HepG2 (cell line): ENCODE results near the gene RMI1. TPM values are rescaled to one million over a fixed set of nuclear protein-coding genes. Genes with fewer than 3 reads are reported as not detected.
A peak's percentile ranks its signal among the peaks of the same experiment; 100 is the strongest.

ENCODE experiments used
- CHCHD3 ChIP-seq: sonication (generic); formaldehyde crosslinking; IDR thresholded peaks from 2 replicates; pipeline ENCODE4 v1.8.0; 2022; ENCODE audit warnings: mild to moderate bottlenecking, missing genetic modification reagents, moderate library complexity
- EZH2 ChIP-seq: conservative IDR thresholded peaks from 2 replicates; pipeline ENCODE4 v1.6.1; 2012; ENCODE audit warnings: mild to moderate bottlenecking, low read depth, low read length, moderate library complexity
- GABPA ChIP-seq, 2 experiments: IDR thresholded peaks; 2 replicates each; pipeline ENCODE4 v1.6.1; 2011 to 2016; ENCODE audit warnings: low read depth in 2 of 2, low read length in 1 of 2, missing biosample characterization in 1 of 2, missing genetic modification characterization in 1 of 2
- MBD4 ChIP-seq: IDR thresholded peaks from 2 replicates; pipeline ENCODE4 v1.6.1; 2012; ENCODE audit warnings: low read length, inconsistent platforms, borderline replicate concordance
- MED1 ChIP-seq: sonication (generic); formaldehyde crosslinking; IDR thresholded peaks from 2 replicates; pipeline ENCODE4 v1.4.0; 2020; ENCODE audit warnings: missing genetic modification reagents
- PPARG ChIP-seq: conservative IDR thresholded peaks from 2 replicates; pipeline ENCODE4 v1.6.1; 2016; ENCODE audit warnings: missing biosample characterization, missing genetic modification reagents
- SMARCC2 ChIP-seq: fragments of 450-650 bp; IDR thresholded peaks from 2 replicates; pipeline ENCODE4 v1.6.1; 2017; ENCODE audit warnings: antibody characterized with exemption, mild to moderate bottlenecking
- SP5 ChIP-seq: IDR thresholded peaks from 2 replicates; pipeline ENCODE4 v1.6.1; 2016; ENCODE audit warnings: low read depth, borderline replicate concordance
- SSRP1 ChIP-seq: IDR thresholded peaks from 2 replicates; pipeline ENCODE4 v1.6.1; 2016; ENCODE audit warnings: control low read depth
- ZFP62 ChIP-seq: sonication (generic); formaldehyde crosslinking; IDR thresholded peaks from 2 replicates; pipeline ENCODE4 v1.4.0; 2020; ENCODE audit warnings: missing genetic modification reagents
- ZNF34 ChIP-seq: sonication (generic); formaldehyde crosslinking; IDR thresholded peaks from 2 replicates; pipeline ENCODE4 v1.4.0; 2020; ENCODE audit warnings: mild to moderate bottlenecking, missing genetic modification reagents, borderline replicate concordance
- ZNF496 ChIP-seq: sonication (generic); formaldehyde crosslinking; IDR thresholded peaks from 2 replicates; pipeline ENCODE4 v1.8.1; 2023; ENCODE audit warnings: mild to moderate bottlenecking, moderate library complexity, missing genetic modification reagents; ENCODE audit not compliant: insufficient replicate concordance
- ZNF546 ChIP-seq: sonication (generic); formaldehyde crosslinking; conservative IDR thresholded peaks from 2 replicates; pipeline ENCODE4 v1.8.1; 2023; ENCODE audit warnings: mild to moderate bottlenecking, missing genetic modification reagents
- ZNF558 ChIP-seq: sonication (generic); formaldehyde crosslinking; IDR thresholded peaks from 2 replicates; pipeline ENCODE4 v1.9.0; 2022; ENCODE audit warnings: mild to moderate bottlenecking, missing genetic modification reagents, borderline replicate concordance
- polyA plus RNA-seq, 8 experiments: library from polyadenylated mRNA; depleted of rRNA in 3 of 8; stranded (reverse) in 7 of 8; unstranded in 1 of 8; fragments of >200 nt; fragmentation: Illumina TruSeq in 4 of 8; extraction: Trizol in 4 of 8; gene quantifications; 2 replicates each; pipeline versions ENCODE4 v1.2.1 to v1.2.3, GENCODE V29; 2011 to 2016; ENCODE audit warnings: low read depth in 4 of 8, missing spikeins in 1 of 8, mixed read lengths in 1 of 8; ENCODE audit not compliant: insufficient read depth in 1 of 8
- total RNA-seq, 5 experiments: library from RNA; depleted of rRNA; stranded (reverse); fragments of >200 nt; fragmentation: Illumina TruSeq; extraction: Trizol; gene quantifications; 2 replicates each; pipeline ENCODE4 v1.2.3, GENCODE V29; 2016; ENCODE audit warnings: low read depth in 1 of 5
- TF ChIP-seq, protein P1 (sequence below): IDR thresholded peaks from 2 replicates; pipeline ENCODE4 v1.4.0; 2020; ENCODE audit warnings: mild to moderate bottlenecking, missing genetic modification reagents
- TF ChIP-seq, protein P2 (sequence below): fragments of 450-650 bp; IDR thresholded peaks from 2 replicates; pipeline ENCODE4 v1.6.1; 2017
- TF ChIP-seq, protein P3 (sequence below): sonication (generic); formaldehyde crosslinking; IDR thresholded peaks from 2 replicates; pipeline ENCODE4 v1.5.0; 2020; ENCODE audit warnings: mild to moderate bottlenecking, missing genetic modification reagents
- TF ChIP-seq, protein P4 (sequence below): sonication (generic); formaldehyde crosslinking; IDR thresholded peaks from 2 replicates; pipeline ENCODE4 v1.4.0; 2020; ENCODE audit warnings: low read depth, mild to moderate bottlenecking, missing genetic modification reagents
- TF ChIP-seq, protein P5 (sequence below): sonication (generic); formaldehyde crosslinking; IDR thresholded peaks from 2 replicates; pipeline ENCODE4 v1.5.0; 2020; ENCODE audit warnings: missing genetic modification reagents

The RMI1 gene
- total and polyA plus RNA-seq, 2 of the 13 experiments (the other 11 are each of a cell fraction or from before 2014, with no cell fraction given): 0.54 to 3.7 TPM

DNA sequence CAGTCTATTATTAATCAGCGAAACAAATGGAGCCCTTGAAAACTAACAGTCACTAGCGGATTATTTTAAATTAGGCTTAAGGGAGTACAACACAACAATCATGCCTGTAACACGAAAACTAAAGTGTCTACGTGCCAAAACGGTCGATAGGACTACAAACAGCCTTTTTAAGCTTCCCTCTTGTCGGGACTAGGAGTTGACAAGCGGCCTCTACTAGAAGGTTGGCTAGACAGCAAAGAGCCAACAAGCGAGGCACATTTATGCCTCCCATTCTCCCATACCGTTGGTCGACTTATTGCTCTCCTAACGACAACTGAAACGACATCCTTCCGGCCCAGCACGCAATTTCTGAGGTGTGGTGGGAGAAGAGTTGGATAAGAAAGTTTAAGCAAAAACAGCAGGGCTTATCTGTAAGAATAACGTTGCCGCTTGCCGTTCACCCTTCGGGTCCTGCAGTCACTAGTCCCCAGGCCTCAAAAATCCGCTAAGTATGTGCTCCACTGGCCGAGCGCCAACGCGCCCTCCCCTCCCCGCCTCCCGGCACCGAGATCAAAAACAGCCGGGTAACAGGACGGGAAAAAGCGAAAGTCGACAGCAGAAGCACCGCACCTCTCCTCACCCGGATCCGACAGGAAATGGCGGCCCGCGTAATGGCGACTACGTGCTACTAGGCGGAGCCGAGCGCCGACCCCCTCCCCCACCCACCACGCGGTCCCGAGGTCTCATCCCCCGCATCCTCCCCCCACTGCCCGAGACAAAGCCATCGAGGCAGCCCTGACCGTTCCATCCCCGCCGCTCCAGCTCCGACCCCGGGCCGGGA, 1.4 kb upstream of the RMI1 start (continued):
- TF ChIP-seq, protein P1, sequence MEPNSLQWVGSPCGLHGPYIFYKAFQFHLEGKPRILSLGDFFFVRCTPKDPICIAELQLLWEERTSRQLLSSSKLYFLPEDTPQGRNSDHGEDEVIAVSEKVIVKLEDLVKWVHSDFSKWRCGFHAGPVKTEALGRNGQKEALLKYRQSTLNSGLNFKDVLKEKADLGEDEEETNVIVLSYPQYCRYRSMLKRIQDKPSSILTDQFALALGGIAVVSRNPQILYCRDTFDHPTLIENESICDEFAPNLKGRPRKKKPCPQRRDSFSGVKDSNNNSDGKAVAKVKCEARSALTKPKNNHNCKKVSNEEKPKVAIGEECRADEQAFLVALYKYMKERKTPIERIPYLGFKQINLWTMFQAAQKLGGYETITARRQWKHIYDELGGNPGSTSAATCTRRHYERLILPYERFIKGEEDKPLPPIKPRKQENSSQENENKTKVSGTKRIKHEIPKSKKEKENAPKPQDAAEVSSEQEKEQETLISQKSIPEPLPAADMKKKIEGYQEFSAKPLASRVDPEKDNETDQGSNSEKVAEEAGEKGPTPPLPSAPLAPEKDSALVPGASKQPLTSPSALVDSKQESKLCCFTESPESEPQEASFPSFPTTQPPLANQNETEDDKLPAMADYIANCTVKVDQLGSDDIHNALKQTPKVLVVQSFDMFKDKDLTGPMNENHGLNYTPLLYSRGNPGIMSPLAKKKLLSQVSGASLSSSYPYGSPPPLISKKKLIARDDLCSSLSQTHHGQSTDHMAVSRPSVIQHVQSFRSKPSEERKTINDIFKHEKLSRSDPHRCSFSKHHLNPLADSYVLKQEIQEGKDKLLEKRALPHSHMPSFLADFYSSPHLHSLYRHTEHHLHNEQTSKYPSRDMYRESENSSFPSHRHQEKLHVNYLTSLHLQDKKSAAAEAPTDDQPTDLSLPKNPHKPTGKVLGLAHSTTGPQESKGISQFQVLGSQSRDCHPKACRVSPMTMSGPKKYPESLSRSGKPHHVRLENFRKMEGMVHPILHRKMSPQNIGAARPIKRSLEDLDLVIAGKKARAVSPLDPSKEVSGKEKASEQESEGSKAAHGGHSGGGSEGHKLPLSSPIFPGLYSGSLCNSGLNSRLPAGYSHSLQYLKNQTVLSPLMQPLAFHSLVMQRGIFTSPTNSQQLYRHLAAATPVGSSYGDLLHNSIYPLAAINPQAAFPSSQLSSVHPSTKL (CRISPR knock-in tag): peak; percentile 18; the same call in 1 of the 2 replicates
- no peak for TF ChIP-seq PPARG (CRISPR knock-in tag)
- no peak for TF ChIP-seq CHCHD3 (CRISPR knock-in tag)
- TF ChIP-seq, protein P2, sequence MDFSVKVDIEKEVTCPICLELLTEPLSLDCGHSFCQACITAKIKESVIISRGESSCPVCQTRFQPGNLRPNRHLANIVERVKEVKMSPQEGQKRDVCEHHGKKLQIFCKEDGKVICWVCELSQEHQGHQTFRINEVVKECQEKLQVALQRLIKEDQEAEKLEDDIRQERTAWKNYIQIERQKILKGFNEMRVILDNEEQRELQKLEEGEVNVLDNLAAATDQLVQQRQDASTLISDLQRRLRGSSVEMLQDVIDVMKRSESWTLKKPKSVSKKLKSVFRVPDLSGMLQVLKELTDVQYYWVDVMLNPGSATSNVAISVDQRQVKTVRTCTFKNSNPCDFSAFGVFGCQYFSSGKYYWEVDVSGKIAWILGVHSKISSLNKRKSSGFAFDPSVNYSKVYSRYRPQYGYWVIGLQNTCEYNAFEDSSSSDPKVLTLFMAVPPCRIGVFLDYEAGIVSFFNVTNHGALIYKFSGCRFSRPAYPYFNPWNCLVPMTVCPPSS: no peak
- no peak for TF ChIP-seq GABPA (IDR thresholded peaks at IDR 0.05; ENCODE audit: low read depth, low read length)
- TF ChIP-seq GABPA (CRISPR knock-in tag; IDR thresholded peaks at IDR 0.05; ENCODE audit: low read depth): peak; percentile 63
- no peak; the same call in 1 of the 2 replicates for TF ChIP-seq ZNF34 (CRISPR knock-in tag)
- TF ChIP-seq, protein P3, sequence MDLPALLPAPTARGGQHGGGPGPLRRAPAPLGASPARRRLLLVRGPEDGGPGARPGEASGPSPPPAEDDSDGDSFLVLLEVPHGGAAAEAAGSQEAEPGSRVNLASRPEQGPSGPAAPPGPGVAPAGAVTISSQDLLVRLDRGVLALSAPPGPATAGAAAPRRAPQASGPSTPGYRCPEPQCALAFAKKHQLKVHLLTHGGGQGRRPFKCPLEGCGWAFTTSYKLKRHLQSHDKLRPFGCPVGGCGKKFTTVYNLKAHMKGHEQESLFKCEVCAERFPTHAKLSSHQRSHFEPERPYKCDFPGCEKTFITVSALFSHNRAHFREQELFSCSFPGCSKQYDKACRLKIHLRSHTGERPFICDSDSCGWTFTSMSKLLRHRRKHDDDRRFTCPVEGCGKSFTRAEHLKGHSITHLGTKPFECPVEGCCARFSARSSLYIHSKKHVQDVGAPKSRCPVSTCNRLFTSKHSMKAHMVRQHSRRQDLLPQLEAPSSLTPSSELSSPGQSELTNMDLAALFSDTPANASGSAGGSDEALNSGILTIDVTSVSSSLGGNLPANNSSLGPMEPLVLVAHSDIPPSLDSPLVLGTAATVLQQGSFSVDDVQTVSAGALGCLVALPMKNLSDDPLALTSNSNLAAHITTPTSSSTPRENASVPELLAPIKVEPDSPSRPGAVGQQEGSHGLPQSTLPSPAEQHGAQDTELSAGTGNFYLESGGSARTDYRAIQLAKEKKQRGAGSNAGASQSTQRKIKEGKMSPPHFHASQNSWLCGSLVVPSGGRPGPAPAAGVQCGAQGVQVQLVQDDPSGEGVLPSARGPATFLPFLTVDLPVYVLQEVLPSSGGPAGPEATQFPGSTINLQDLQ (CRISPR knock-in tag): no peak
- TF ChIP-seq, protein P4, sequence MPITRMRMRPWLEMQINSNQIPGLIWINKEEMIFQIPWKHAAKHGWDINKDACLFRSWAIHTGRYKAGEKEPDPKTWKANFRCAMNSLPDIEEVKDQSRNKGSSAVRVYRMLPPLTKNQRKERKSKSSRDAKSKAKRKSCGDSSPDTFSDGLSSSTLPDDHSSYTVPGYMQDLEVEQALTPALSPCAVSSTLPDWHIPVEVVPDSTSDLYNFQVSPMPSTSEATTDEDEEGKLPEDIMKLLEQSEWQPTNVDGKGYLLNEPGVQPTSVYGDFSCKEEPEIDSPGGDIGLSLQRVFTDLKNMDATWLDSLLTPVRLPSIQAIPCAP (CRISPR knock-in tag): no peak
- TF ChIP-seq SP5 (CRISPR knock-in tag): peak; percentile 51
- TF ChIP-seq, protein P5, sequence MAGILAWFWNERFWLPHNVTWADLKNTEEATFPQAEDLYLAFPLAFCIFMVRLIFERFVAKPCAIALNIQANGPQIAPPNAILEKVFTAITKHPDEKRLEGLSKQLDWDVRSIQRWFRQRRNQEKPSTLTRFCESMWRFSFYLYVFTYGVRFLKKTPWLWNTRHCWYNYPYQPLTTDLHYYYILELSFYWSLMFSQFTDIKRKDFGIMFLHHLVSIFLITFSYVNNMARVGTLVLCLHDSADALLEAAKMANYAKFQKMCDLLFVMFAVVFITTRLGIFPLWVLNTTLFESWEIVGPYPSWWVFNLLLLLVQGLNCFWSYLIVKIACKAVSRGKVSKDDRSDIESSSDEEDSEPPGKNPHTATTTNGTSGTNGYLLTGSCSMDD (CRISPR knock-in tag): no peak
- TF ChIP-seq ZNF496 (CRISPR knock-in tag): no peak
- TF ChIP-seq ZNF558 (CRISPR knock-in tag): no peak
- no peak for TF ChIP-seq MBD4
- no peak for TF ChIP-seq MED1 (CRISPR knock-in tag)
- no peak for TF ChIP-seq ZFP62 (CRISPR knock-in tag)
- no peak for TF ChIP-seq SMARCC2
- no peak for TF ChIP-seq ZNF546 (CRISPR knock-in tag)
- no peak for TF ChIP-seq SSRP1 (CRISPR knock-in tag)
- no peak for TF ChIP-seq EZH2
